ENCODE data around the gene ANKRD34C. TPM values are rescaled to one million over a fixed set of nuclear protein-coding genes. Genes with fewer than 3 reads are reported as not detected.

Gene ANKRD34C
- total RNA-seq, 2 experiments from 2014 or later: not detected

GRCh38 chr15:79308874-79309273, 26.4 kb downstream of the ANKRD34C start:
- TF ChIP-seq CTCF (IDR thresholded peaks at IDR 0.05): no peak
- ATAC-seq (ENCODE audit: poor library complexity): no peak
- intact Hi-C loops (cut with DNase I, micrococcal nuclease): loop anchor here in 1 of 2 experiments (10.0 kb wide), 1 partner anchor 546 kb away; no protein-coding TSS in a partner anchor
- H3K27ac Mint-ChIP-seq: no peak overlapping the region
- H3K27ac ChIP-seq (ENCODE audit: low read depth in 1 of 2, low read length in 2 of 2): no peak overlapping the region
- H3K9me3 Mint-ChIP-seq: no peaks in the 10 kb centered on the region
- H3K4me1 Mint-ChIP-seq (ENCODE audit: low read depth): peaks cover 33% of the 10 kb centered on the region
- ChIA-PET CTCF (no interaction called here), POLR2A (interaction anchor here (0.6 kb wide), 1 partner anchor 175 kb away, joined by 5 read pairs; no protein-coding TSS in a partner anchor)
- H3K4me1 ChIP-seq (ENCODE audit: insufficient read depth, low read length): peaks cover 25% of the 10 kb centered on the region
- peaks cover 5% of the 10 kb centered on the region for H3K36me3 ChIP-seq (ENCODE audit: insufficient read depth, low read length)
- peak overlapping the region; percentile 73 for H3K4me3 Mint-ChIP-seq
- H3K27me3 Mint-ChIP-seq: peaks cover 28% of the 10 kb centered on the region
- peaks cover 0 to 7% of the 10 kb centered on the region in 2 experiments for H3K27me3 ChIP-seq (ENCODE audit: control insufficient read depth in 1 of 2, insufficient read depth in 2 of 2, low read length in 2 of 2)
- H3K4me3 ChIP-seq (ENCODE audit: low read length): no peak overlapping the region
- peaks cover 26% of the 10 kb centered on the region for H3K36me3 Mint-ChIP-seq (ENCODE audit: low read depth)
- H3K9me3 ChIP-seq (ENCODE audit: control insufficient read depth in 1 of 2, insufficient read depth in 1 of 2, low read length in 2 of 2): no peaks in the 10 kb centered on the region
- DNase-seq: no peak

GRCh38 chr15:79310612-79310984, 28.1 kb downstream of the ANKRD34C start:
- intact Hi-C loops (cut with DNase I, micrococcal nuclease): loop anchor here in 1 of 2 experiments (5.0 kb wide), 1 partner anchor 842 kb away; the partner anchor contains the start of gene FAH
- CTCF ChIA-PET: no interaction called here

More at GRCh38 chr15:79310612-79310984, 28.1 kb downstream of the ANKRD34C start:
- H3K4me3 Mint-ChIP-seq: peak overlapping the region; percentile 97
- POLR2A ChIA-PET: interaction anchor here (0.5 to 1.2 kb wide), 3 partner anchors 10 to 543 kb away, joined by 3 to 4 read pairs (median 4); no protein-coding TSS in a partner anchor
- H3K9me3 ChIP-seq (ENCODE audit: control insufficient read depth in 1 of 2, insufficient read depth in 1 of 2, low read length in 2 of 2): no peaks in the 10 kb centered on the region
- no peak overlapping the region for H3K27ac Mint-ChIP-seq
- ATAC-seq (ENCODE audit: poor library complexity) (peak; percentile 42), DNase-seq (no peak)
- H3K27ac ChIP-seq (ENCODE audit: low read depth in 1 of 2, low read length in 2 of 2): no peak overlapping the region
- no peaks in the 10 kb centered on the region for H3K9me3 Mint-ChIP-seq
- peaks cover 0 to 6% of the 10 kb centered on the region in 2 experiments for H3K27me3 ChIP-seq (ENCODE audit: control insufficient read depth in 1 of 2, insufficient read depth in 2 of 2, low read length in 2 of 2)
- H3K36me3 ChIP-seq (ENCODE audit: insufficient read depth, low read length): peaks cover 23% of the 10 kb centered on the region
- H3K4me1 Mint-ChIP-seq (ENCODE audit: low read depth): peaks cover 42% of the 10 kb centered on the region
- H3K27me3 Mint-ChIP-seq: peaks cover 13% of the 10 kb centered on the region
- TF ChIP-seq CTCF (IDR thresholded peaks at IDR 0.05): no peak
- H3K4me1 ChIP-seq (ENCODE audit: insufficient read depth, low read length): peaks cover 25% of the 10 kb centered on the region
- H3K36me3 Mint-ChIP-seq (ENCODE audit: low read depth): peaks cover 43% of the 10 kb centered on the region
- peak overlapping the region; percentile 95 for H3K4me3 ChIP-seq (ENCODE audit: low read length)
